ENCODE results near the gene ZNF518A.

GRCh38 chr10:96125142-96125515 lies 5.0 kb upstream of the ZNF518A start:
- TF ChIP-seq EZH2 (IDR thresholded peaks at IDR 0.05; ENCODE audit: borderline replicate concordance, low read depth, low read length, severe bottlenecking), result no peak
- TF ChIP-seq, protein P1, sequence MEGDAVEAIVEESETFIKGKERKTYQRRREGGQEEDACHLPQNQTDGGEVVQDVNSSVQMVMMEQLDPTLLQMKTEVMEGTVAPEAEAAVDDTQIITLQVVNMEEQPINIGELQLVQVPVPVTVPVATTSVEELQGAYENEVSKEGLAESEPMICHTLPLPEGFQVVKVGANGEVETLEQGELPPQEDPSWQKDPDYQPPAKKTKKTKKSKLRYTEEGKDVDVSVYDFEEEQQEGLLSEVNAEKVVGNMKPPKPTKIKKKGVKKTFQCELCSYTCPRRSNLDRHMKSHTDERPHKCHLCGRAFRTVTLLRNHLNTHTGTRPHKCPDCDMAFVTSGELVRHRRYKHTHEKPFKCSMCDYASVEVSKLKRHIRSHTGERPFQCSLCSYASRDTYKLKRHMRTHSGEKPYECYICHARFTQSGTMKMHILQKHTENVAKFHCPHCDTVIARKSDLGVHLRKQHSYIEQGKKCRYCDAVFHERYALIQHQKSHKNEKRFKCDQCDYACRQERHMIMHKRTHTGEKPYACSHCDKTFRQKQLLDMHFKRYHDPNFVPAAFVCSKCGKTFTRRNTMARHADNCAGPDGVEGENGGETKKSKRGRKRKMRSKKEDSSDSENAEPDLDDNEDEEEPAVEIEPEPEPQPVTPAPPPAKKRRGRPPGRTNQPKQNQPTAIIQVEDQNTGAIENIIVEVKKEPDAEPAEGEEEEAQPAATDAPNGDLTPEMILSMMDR (IDR thresholded peaks at IDR 0.05; ENCODE audit: borderline replicate concordance, extremely low read depth, low read length, poor library complexity, severe bottlenecking), result no peak

Measured in DND-41 (cell line).